Posterior cingulate gyrus (tissue), 11 donors: ENCODE data around the gene COQ4.
A peak's percentile ranks its signal among the peaks of the same experiment; 100 is the strongest.

Experiments used
- DNase-seq, 10 donors: peaks; one replicate each; pipeline versions ENCODE4 v3.0.0 to v3.0.0-alpha.2; 2020 to 2021; ENCODE audit warnings: mixed read lengths in 3 of 10
- intact Hi-C: fragments of 100-400 bp; cut with DNase I; formaldehyde crosslinking; loops from one replicate; pipeline ENCODE4 v1.15.1; 2023

COQ4 gene

DNA sequence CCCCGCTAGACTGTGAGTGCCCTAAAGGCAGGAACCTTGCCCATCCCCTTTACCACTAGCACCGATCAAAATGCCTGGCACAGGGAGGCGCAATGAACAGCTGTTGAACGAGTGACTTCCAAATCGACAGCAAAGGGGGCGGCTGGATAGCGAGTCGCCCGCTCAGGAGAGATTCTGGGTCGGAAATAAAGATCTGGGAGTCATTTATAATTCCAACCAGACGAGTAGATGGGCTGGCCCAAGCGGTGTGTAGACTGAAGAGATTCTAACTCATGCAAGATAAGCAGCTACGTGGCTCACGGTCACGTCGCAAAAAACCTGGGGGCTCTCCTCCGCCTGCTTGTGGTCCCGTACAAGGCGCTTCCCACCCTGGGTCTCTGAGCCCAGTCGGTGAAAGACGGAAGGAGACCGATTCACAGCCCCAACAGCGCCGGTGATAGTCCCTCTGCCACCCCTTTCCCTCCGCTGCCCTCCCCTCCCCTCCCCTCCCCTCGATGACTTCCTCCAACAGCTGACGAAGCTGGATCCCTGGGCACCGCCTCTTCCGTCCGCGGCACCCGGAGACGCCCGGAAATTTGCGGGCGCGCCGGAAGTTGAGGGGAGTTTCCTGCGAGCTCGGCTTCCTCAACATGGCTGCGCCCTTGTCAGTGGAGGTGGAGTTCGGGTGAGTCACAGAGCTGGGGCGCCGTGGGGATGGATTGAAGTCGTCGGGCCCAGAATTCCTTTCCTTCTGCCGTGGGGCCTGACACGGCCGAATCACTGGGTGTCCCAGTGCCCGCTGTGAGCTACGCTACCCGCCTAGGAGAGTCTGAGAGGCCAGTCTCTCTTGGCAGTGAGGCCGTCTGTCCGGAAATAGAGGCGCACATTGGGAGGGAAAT is 48.4 kb downstream of the COQ4 start, which contains the start of gene URM1:
TSS of gene URM1 (plus strand) at position 623 of the 878 bp plus-strand sequence. CDS start at position 630, 7 bp downstream.
- DNase-seq: peak; percentile 94 to 100 (median 97)
- intact Hi-C loops: no loop called here

DNA sequence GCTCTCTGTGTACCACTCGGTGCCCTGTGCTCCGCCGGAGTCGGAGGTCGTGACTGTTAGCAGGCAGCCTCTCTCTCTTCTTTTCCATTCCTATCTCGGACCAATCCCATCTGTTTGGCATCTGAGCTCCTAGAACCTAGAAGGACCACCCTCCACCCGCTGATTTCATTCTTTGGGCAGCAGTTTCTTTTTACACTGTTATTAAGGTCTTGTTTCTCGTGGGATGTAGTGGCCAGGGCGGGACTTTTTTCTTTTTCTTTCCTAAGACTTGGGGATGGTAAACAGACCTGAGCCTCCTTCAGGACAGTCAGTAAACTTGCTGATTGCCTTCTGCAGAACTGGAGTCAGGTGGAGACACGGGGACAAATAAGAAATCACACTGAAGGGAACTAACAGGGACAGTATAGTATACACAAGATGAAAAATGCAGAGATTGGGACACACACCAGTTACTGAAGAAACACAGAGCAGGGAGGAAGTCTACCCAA is 49.0 kb downstream of the COQ4 start:
- intact Hi-C loops: no loop called here
- no peak for DNase-seq

DNA sequence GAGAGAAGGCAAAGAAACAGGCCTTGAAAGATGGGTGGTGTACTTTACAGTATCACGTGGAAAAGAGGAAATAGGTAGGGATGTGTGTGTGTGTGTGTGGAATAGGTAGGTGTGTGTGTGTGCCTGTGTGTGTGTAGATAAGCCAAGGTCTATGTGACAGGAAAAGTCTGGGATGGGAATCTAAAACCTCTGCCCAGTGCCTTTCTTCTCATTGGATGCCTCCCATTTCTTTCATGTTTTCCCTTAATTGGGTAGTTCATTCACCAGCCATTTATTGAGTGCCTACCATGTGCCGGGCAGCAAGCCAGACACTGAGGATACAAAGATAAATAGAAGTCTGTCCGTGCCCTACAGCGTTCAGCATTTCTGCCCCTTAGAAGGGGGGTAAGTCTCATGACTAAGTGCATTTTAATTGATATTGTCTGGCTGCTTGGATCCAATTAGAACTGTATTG is 49.6 kb downstream of the COQ4 start:
- intact Hi-C loops: no loop called here
- peak in 5 of 10 donors; percentile 54 to 93 (median 68) for DNase-seq

DNA sequence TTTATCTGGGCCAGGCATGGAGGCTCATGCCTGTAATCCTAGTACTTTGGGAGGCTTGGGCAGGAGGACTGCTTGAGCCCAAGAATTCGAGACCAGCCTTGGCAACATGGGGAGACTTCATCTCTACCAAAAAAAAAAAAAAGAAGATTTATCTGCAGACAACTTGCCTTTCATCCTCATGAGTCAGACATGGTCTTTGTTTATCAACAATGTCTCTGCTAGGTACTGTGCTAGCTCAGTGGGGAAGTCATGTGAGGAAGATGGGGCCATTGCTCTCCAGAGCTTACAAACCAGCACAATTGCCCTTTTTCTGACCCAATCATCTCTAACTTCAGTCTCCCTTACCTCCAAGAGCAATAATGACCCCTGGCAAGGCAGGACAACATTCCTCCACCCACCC is 50.1 kb downstream of the COQ4 start:
- intact Hi-C loops: no loop called here
- DNase-seq: no peak

DNA sequence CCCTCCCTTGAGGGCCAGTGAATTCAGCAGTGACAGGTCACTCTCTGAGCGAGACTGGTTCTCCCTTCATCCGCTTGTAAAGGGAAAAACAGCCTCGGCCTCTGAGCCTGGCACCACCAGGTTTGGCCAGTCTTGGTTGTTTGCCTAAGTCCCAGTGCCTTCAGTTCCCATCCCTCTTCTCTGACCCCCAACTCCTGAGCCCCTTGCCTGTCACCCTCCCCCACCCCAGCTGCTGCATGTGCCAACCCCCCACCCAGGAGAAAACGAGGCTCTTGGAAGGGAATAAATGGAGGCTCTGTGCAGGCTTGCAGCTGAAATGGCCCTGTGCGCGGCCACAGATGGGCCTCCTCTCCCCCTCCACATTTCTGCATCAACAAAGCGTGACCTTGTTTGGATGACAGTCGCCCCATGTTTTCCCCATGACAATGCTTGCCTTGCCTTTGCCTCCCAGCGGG is 51.6 kb downstream of the COQ4 start:
- DNase-seq: peak; percentile 57 to 97 (median 80)
- intact Hi-C loops: loop anchor here (1.0 kb wide), 1 partner anchor 35 kb away; no protein-coding TSS in a partner anchor

DNA sequence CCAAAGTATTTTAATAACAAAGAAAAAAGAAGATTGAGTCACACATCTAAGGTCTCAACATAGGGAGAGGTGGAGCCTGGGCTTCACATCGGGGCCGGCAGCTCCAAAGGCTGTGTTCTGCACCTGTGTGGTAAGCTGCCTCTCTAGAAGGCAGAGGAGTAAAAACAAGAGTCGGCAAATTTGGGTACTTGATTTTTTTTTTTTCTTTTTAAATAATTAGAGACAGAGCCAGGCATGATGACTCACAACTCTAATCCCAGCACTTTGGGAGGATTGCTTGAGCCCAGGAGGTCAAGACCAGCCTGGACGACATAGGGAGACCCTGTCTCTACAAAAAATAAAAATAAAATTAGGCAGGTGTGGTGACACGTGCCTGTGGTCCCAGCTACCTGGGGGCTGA is 53.2 kb downstream of the COQ4 start:
- DNase-seq: no peak
- intact Hi-C loops: no loop called here

DNA sequence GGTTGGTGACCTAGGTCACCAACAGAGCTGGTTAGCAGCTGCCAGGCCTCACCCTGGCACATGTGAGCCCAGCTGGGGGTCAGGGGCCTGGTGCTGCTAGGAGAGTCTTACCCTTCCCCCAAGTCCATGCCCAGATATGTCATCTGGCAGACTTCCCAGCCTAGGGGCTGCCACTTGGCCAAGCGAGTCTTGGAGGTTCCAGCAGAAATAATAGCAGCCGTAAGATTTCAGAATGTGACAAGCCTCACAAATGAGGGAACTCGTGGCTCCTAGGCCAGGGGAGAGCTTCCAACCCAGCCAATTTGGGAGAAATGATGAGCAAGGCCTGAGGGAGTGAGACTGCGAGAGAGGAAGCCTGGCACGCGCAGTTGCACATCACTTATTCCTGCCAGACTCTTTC is 59.6 kb downstream of the COQ4 start:
- DNase-seq: peak in 2 of 10 donors; percentile 41 to 86
- intact Hi-C loops: no loop called here

DNA sequence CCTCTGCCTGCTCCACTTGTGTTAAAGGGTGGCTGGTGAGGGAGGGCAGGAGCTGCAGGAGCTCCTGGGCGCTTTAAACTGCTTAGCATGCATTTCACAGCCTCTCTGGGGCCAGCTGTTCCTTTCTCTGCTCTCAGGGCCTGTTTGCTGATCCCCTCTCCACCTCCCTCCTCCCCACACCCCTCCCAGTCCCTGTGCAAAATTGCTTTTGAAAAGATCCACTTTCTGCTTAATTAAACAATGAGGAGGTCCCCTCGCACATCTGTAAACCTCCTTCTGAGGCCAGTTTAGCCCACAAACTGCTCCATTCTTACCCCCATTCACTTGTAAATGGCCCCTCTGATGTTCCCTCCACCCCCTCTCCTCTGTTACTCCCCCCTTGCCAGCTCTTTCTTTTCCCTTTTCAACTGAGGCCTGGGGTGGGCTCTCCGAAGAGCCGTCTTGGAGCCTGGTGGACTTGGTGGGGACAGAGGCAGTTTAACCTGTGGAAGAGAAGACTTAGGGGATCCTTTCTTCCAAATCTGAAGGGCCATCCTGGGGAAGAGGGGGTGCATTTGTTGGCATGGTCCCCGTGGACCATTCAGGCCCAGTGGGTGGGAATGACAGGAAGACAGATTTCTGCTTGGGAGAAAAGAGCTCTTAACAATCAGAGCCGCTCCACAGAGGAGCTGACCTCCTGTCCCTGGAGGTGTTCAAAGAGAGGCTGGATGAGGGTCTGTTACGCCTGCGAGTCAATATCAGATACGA is 60.5 kb downstream of the COQ4 start:
- intact Hi-C loops: no loop called here

More for the DNA sequence above, 60.5 kb downstream of the COQ4 start:
- peak in 5 of 10 donors; percentile 61 to 94 (median 69) for DNase-seq
